Hindlimb muscle (tissue), 1 donor: Measurements from ENCODE around the gene MYH6. TPM values are rescaled to one million over a fixed set of nuclear protein-coding genes. Genes with fewer than 3 reads are reported as not detected.
"Not testable (repeated sequence)": the region's sequence is repeated elsewhere in the genome, so short reads cannot be mapped to it uniquely, and the experiment has no call there.

ENCODE experiments used
- DNase-seq: peaks from one replicate; pipeline ENCODE4 v3.0.0-alpha.2; 2013
- polyA plus RNA-seq: library from polyadenylated mRNA; unstranded; fragments of 120-200 nt; gene quantifications from one replicate; pipeline ENCODE4 v1.2.1, GENCODE V29; 2013; ENCODE audit not compliant: insufficient read length

The MYH6 gene
- polyA plus RNA-seq, 1 donor: 3.2 TPM

DNA sequence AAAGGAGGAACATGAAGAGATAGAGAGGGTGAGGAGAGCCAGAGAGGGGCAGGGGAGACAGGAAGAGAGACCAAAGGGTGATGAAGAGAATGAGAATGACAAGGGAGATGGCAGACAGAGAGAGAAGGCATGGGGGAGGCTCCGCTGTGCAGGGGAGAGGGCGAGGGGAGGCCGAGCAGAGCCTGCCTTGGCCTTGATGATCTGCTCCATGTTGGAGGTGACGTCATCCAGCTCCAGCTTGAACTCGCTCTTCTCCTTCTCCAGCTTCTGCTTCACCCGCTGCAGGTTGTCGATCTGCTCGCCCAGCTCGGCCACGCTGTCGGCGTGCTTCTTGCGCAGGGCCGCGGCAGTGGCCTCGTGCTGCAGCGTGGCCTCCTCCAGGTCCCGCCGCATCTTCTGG, 18.2 kb downstream of the MYH6 start:
- DNase-seq: not testable (repeated sequence)

DNA sequence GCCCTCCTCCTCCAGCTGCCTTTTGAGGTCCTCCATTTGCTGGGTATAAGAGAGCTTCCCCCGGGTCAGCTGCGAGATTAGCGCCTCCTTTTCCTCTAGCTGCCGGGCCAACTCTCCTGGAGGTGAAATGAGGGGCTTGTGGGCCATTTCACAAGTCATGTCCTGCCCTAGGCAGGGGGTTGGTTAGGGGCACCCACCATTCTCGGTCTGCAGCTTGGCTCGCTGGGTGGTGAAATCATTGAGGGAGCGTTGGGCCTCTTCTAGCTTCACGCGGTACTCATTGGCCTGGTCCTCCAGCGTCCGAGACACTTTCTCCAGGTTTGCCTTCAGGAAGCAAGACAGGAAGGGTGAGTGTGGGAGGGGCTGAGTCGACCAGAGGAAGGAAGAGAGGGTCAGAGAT, 18.7 kb downstream of the MYH6 start:
- DNase-seq: no peak

DNA sequence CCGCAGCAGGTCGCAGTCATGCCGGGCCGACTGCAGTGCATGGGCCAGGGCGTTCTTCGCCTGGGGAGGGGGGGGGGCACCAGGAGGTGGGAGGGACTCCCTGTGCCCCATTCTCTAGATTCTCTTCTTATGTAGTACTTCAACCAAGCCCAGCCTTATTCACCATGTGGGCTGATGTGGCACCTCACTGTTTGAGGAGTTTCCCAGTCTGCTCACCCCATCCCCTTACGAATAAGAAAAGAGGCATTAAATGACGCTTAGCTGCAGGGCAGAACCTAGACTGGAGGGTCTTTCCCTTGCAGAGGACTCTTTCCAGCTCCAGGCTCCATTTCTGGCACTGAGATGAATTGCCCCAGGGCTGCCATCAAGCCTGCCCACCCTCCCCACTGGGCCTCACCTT, 19.1 kb downstream of the MYH6 start:
- DNase-seq: no peak

DNA sequence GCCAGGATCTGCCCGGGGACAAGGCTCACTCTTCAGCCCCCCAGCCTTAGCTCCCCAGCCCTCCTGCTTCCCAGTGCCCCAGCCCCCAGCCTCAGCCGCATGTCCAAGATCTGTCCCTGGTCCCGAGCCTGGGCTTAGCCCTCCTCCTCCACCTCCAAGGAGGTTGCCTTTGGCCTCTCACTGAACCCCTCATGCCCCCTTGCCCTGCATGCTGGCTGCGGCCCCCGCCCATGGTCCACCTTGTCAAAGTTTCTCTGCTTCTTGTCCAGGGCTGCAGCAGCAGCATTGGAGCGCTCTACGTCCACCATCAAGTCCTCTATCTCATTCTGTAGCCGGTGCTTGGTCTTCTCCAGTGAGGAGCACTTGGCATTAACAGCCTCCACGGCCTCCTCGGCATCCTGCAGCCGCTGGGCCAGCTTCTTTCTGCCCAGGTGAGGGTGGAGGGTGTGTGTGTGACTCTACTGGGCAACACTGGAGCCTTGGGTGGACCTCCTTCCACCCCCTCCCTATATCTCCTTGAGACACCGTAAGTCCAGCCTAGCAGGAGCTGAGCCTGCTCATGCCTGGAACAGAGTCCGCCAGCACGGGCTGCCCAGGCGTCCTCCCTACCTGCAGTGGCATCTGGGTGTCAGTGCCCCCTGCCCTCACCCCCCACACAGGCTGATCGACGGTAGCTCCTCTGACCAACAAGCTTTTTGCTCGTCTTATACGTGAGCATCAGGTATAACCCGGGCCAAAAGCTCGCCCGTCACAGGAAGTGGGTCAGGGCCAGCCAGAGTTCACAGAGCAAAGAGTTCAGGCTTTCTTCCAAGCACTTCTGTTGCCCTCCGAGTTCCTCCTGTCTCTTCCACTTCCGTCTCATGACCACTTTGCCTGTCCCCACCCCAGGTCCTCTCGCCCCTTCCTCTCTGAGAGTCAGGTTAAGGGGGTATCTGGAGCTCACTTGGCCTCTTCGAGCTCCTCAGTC, 19.9 kb downstream of the MYH6 start:
- DNase-seq: no peak

- no peak for DNase-seq
Measured at GRCh38 chr14:23386999-23387398, 21.1 kb downstream of the MYH6 start.

DNA sequence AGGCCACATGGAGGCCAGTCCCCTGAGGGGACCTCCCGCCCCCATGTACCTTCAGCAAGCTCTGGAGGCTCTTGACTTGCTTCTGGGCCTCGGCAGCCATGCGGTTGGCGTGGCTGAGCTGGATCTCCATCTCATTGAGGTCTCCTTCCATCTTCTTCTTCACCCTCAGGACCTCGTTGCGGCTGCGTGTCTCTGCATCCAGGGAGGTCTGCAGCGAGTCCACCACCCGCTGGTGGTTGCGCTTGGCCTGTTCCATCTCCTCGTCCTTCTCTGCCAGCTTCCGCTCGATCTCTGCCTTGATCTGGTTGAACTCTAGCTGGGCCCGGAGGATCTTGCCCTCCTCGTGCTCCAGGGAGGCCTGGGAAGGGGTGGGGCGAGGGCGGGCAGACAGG, 21.8 kb downstream of the MYH6 start:
- not testable (repeated sequence) for DNase-seq

GRCh38 chr14:23385642-23386265, 22.3 kb downstream of the MYH6 start:
- DNase-seq: no peak

- DNase-seq: no peak
Measured at GRCh38 chr14:23385244-23385641, 22.8 kb downstream of the MYH6 start.

DNA sequence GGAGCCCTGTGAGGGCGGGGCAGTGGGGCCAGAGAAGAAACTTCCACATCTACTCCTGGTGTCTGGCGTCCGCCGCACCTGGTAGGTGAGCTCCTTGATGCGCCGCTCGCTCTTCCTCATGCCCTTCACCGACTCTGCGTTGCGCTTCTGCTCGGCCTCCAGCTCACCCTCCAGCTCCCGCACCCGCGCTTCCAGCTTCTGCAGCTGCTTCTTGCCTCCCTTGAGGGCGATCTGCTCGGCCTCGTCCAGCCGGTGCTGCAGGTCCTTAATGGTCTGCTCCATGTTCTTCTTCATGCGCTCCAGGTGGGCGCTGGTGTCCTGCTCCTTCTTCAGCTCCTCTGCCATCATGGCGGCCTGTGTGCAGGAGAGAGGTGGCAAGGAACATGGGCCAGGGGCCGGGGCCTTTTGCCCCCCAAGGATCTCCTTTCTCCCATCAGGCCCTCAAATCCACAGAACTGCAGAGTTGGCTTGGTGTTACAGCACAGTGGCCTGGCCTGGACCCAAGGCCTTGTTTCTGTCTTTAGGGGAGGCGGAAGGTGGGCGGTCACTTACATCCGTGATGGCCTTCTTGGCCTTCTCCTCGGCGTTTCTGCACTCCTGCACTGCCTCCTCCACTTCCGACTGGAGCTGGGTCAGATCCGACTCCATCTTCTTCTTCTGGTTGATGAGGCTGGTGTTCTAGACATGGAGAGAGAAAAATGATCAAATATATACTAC, 23.6 kb downstream of the MYH6 start:
- DNase-seq: no peak

- DNase-seq: no peak
Measured at GRCh38 chr14:23382731-23383440, 25.2 kb downstream of the MYH6 start.

- DNase-seq: no peak
Measured at GRCh38 chr14:23382276-23382675, 25.8 kb downstream of the MYH6 start.

GRCh38 chr14:23381871-23382270, 26.2 kb downstream of the MYH6 start:
- no peak for DNase-seq

DNA sequence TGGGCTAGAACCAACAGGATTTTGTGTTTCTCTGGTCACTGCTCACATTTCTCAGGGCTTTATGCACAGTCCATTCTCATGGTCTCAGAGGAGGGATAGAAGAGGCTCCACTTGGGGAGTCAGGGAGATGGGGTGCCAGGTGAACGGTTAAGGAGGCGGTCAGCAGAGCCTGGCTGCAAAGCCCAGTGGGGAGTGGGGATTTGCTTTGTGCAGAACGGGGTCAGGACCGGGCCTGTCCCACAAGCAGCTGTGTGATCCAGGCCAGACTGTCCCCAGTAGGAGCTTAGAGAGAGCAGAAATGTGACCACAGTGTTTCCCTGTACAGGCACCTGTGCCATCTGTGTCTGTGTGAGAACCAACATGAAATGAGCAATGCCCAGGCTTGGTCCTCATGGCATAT, 27.1 kb downstream of the MYH6 start:
- no peak for DNase-seq

DNA sequence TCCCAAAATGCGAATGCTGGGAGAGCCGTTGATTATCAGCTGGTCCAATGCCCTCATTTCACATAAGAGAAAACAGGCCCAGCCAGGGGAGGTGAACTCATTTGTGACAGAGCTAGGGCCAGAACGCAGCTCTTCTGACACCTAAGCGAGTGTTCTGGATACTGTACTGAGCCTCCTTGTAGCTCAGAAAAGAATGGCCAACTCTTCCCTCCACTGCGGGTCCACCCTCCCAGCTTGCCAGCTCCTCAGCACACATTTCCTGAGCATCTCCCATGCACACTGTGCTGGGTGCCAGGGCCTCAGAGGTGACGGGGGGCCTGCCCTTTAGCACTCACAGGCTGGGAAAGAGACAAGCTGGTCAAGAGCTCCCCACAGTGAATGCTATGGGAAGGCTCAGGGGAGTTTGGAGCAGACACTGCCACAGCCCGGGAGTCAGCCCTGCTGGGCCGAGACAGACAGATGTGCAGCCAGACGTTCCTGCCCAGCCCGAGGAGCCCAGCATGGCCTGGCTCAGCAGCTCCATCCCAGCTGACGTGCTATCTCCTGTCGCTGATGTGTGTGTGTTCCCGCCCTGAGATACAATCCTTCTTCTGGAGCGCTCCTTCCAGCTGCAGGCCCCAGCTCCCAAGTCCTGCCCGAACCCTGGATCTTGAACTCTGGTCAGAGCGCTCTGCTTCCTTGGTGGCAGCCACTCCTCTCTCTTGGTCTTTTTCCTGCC, 27.7 kb downstream of the MYH6 start:
- DNase-seq: no peak

GRCh38 chr14:23379366-23380196, 28.5 kb downstream of the MYH6 start:
- DNase-seq: peak; percentile 29

DNA sequence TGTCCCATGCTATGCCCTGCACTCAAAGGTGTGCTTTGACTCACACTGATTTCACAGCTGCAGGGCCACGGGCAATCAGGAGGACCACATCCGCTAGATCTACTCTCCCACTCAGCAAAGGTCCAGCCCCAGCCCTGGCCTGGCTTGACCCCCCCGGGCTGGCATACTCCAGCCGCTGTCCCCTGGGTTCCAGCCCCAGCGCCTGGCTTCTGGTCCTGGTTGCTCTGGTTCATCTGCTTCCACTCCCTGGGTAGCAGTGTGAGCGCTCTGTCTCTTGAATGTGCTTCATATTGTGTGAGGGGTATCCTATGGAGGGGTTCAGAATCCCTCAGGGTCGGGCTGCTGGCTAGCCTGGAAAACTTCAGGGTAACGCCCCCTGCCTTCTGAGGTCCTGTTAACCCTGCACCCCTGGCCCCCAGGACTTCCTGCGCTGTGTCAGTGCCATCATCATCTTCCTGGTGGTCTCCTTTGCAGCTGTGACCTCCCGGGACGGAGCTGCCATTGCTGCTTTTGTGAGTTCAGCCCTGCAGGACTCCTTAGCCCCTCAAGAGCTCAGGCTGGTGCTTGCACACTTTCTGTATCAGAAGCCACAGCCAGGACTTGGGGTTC, 29.4 kb downstream of the MYH6 start:
- DNase-seq: no peak

DNA sequence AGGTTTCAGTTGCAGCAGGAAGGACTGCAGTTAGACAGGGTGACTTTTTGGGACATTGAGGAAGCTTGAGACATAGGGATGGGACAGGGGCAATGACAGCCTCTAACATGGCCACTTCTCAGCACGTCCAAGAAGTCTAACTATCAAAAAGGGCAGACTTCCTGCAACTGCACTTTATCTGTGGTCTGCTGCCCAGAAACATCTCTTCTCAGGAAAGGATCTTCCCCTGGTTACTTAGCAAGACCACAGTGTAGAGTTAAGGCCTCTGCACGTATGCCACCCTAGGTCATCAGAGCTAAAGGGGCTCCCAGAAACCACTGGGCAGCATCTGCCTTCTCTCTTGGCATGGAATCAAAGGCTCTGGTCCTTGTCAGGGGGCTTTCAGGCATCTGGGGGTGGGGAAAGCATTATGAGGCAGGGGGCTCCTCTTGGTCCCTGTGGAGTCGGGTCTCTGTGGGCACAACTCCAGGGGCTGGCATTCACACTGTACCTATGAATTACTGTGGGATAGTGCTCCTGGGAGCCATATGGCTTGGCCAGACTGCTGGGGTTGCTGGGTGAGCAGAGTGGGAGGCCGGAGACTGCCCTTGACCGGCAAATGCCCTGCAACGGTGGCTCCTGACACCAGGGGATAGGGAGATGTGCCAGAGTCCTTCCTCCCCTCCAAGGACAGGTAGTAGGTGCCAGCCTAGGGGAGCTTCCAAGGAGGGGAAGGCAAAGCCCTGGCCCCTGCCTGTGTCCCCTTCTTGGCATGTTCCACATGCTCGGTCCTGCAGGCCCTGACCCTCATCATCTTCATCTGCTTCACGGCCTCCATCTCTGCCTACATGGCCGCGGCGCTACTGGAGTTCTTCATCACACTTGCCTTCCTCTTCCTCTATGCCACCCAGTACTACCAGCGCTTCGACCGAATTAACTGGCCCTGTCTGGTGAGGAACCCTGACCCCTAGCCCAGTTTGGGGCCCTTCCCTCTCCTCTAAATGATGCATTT, 30.2 kb downstream of the MYH6 start:
- DNase-seq: no peak

GRCh38 chr14:23377198-23377550, 30.9 kb downstream of the MYH6 start:
- DNase-seq: no peak

DNA sequence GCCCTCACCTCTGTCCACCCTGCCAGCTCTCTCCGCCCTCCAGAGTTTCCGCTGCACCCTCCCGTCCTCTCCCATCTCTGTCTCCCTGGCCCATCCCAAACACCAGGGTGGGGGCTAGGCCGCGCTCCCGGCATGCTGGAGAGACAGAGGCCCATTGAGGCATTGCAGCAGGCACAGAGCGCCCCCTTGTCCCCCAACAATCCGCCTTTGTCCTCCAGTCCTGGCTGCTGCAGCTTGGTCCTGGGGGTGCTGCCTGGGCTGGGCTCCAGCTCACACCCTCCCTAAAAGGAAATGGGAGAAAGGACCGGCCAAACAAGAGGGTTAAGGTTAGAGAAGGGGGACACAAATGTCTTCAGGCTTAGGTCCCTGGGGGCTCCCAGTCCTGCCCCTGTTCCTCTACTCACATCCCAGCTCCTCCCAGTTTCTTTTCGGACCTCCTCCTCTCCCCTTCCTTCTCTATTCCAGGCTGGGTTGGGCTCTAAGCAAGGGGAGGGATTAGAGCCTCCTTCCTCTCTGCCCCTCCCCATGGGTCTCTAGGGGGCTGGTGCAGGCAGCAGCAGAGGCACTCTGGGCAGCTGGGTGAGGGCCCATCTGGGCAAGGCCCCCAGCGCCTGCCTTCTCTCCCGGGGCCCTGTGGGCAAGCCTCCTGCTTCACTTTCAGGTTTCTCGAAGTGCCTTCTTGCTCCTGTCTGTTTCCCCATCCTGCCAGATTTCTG, 31.4 kb downstream of the MYH6 start, which contains the start of gene CMTM5:
TSS of gene CMTM5 (plus strand) at position 565 of the 716 bp plus-strand sequence. CDS start 206 bp downstream, outside the sequence.
- DNase-seq: no peak
